Thoracic aorta (tissue), 2 donors: ENCODE measurements around the gene INF2. TPM values are rescaled to one million over a fixed set of nuclear protein-coding genes. Genes with fewer than 3 reads are reported as not detected.

Experiments used
- ATAC-seq: fragments of 150-250 bp; one replicate; pipeline ENCODE4 v1.8.0; 2017; ENCODE audit warnings: low read depth; ENCODE audit not compliant: insufficient number of reproducible peaks, low FRiP score
- DNase-seq: peaks from one replicate; pipeline ENCODE4 v3.0.0-alpha.2; 2020; ENCODE audit warnings: low spot score
- H3K27ac ChIP-seq, 2 donors: fragments of 200-600 bp; sonication (generic); 1 replicate in 1 of 2; 2 replicates in 1 of 2; pipeline ENCODE4 v1.5.1; 2016; ENCODE audit warnings: mild to moderate bottlenecking in 2 of 2, moderate library complexity in 2 of 2
- H3K27me3 ChIP-seq: fragments of 200-600 bp; sonication (generic); replicated peaks from 2 replicates; pipeline ENCODE4 v1.6.0; 2016; ENCODE audit warnings: mild to moderate bottlenecking; ENCODE audit not compliant: insufficient read depth
- H3K36me3 ChIP-seq: fragments of 200-600 bp; sonication (generic); one replicate; pipeline ENCODE4 v1.5.1; 2016
- H3K4me1 ChIP-seq, 2 donors: fragments of 200-600 bp; sonication (generic); 1 replicate in 1 of 2; 2 replicates in 1 of 2; pipeline versions ENCODE4 v1.5.1 to v1.6.0; 2016; ENCODE audit warnings: low read depth in 2 of 2, mild to moderate bottlenecking in 1 of 2; ENCODE audit not compliant: control insufficient read depth in 1 of 2
- H3K4me3 ChIP-seq: fragments of 200-600 bp; sonication (generic); 2 replicates; pipeline ENCODE4 v1.5.1; 2016; ENCODE audit warnings: mild to moderate bottlenecking
- H3K9me3 ChIP-seq: fragments of 200-600 bp; sonication (generic); 2 replicates; pipeline ENCODE4 v1.5.1; 2016
- CTCF ChIP-seq: fragments of 200-600 bp; sonication (generic); IDR thresholded peaks from one replicate; pipeline ENCODE4 v1.5.1; 2019; ENCODE audit warnings: antibody characterized with exemption
- total RNA-seq, 2 donors: library from RNA; depleted of rRNA; stranded (reverse); fragments of >200 nt; gene quantifications; one replicate each; pipeline versions ENCODE4 v1.1.0 to v1.2.3, GENCODE V29; 2016

INF2 gene
- total RNA-seq, 2 donors from 2014 or later: 124 to 162 TPM

DNA sequence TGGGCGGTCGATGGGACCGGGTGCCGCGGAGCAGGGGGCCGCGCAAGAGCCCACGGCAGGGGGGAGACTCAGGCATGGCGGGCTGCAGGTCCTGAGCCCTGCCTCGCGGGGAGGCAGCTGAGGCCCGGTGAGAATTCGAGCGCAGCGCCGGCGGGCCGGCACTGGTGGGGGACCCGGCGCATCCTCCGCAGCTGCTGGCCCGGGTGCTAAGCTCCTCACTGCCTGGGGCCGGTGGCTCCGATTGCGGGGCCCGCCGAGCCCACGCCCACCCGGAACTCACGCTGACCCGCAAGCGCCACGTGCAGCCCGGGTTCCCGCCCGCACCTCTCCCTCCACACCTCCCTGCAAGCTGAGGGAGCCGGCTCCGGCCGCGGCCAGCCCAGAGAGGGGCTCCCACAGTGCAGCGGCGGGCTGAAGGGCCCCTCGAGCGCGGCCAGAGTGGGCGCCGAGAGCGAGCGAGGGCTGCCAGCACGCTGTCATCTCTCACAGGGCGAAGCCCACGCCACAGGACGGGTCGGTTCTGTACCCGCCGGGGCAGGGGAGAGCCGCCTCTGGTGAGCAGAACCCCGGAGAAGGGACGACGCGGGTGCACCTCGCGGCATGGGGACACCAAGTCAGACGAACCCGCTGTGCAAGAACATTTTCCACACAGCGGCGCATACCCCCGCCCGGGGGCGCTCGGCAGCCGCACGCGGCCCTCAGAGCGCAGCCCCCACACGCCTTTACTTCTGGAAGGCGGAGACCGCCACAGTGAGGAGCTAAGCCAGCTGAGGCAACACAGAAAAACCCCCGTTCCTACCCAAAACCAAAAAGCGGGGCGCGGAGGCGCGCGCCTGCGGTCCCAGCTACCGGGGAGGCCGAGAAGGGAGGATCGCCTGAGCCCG is 62.4 kb downstream of the INF2 start:
- Histone ChIP-seq H3K27ac (peak overlapping the region; percentile 78 to 84), H3K36me3 (peaks cover 9% of the 10 kb centered on the region), H3K9me3 (no peaks in the 10 kb centered on the region), H3K27me3 (no peaks in the 10 kb centered on the region), H3K4me1 (peaks cover 42 to 73% of the 10 kb centered on the region in 2 donors), H3K4me3 (peak overlapping the region; percentile 84)
- DNase-seq (no peak), ATAC-seq (no peak)
- no peak for TF ChIP-seq CTCF

DNA sequence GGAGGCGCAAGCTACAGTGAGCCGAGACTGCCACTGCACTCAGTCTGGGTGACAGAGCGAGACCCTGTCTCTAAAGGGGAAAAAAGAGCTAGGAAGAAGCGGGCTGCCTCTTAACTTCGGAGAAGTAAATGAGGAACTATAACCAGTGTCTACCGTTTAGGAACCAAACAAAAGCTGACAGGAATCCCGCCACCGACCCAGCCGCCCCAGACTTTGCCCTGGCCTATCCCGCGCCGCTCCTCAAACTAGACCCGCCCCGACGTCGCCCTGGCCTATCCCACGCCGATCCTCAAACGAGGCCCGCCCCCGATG is 63.0 kb downstream of the INF2 start:
- Histone ChIP-seq H3K4me3 (peak overlapping the region; percentile 84), H3K9me3 (no peaks in the 10 kb centered on the region), H3K27me3 (no peaks in the 10 kb centered on the region), H3K4me1 (peaks cover 38 to 67% of the 10 kb centered on the region in 2 donors), H3K27ac (peak overlapping the region; percentile 78 to 84), H3K36me3 (peaks cover 14% of the 10 kb centered on the region)
- no peak for TF ChIP-seq CTCF
- peak; percentile 74 for ATAC-seq
- DNase-seq: no peak

GRCh38 chr14:104752735-104753527 is 63.5 kb downstream of the INF2 start, which contains the start of gene SIVA1:
Gene SIVA1, plus strand, starts transcription at chr14:104753147. Its CDS starts 55 bp downstream, at chr14:104753202.
- no peaks in the 10 kb centered on the region for H3K27me3 ChIP-seq
- H3K36me3 ChIP-seq: peaks cover 19% of the 10 kb centered on the region
- peak within 1 kb of the TSS; percentile 84 for H3K27ac ChIP-seq
- ATAC-seq (peak; percentile 83), DNase-seq (peak; percentile 98)
- H3K9me3 ChIP-seq: no peaks in the 10 kb centered on the region
- H3K4me1 ChIP-seq: peaks cover 33 to 62% of the 10 kb centered on the region in 2 donors
- peak within 1 kb of the TSS; percentile 84 for H3K4me3 ChIP-seq
- TF ChIP-seq CTCF: no peak

DNA sequence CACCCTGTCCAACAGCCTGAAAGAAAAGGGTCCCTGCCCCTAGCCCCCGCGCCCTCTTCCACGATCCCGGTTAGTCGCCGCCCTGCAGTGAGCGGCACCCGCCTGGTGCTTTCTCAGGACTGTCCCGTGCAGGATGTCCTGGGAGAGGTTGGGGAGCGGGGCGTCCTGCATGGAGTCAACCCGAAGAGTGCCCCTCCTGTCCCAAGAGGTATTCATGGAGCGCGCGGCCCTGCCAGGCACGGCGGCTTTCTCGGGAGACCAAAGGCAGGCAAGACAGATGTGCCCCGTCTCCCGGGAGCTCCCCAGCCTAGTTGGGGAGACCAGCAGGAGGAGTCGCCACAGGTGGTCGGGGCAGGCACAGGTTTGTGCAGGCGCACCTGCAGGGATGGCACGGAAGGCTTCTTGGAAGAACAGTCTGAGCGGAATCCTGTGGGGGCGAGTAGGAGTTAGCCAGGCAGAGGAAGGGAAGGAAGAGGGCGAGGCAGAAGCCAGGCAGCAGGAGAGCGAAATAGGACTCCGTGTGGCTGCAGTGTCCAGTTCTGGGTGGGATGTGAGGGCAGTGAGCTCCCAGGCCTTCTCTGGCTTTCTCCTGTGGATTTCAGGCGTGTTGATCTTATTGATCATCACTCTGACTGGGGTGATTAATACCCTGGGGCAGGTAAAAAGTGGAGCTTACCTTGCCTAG is 64.3 kb downstream of the INF2 start:
- no peaks in the 10 kb centered on the region for H3K27me3 ChIP-seq
- no peak for TF ChIP-seq CTCF
- DNase-seq: no peak
- peak overlapping the region; percentile 84 for H3K27ac ChIP-seq
- H3K36me3 ChIP-seq: peaks cover 22% of the 10 kb centered on the region
- peak overlapping the region; percentile 84 for H3K4me3 ChIP-seq
- H3K4me1 ChIP-seq: peaks cover 26 to 54% of the 10 kb centered on the region in 2 donors
- no peaks in the 10 kb centered on the region for H3K9me3 ChIP-seq
- no peak for ATAC-seq
